Measurements from ENCODE around the gene PLPPR2.
"Not testable (repeated sequence)": the region's sequence is repeated elsewhere in the genome, so short reads cannot be mapped to it uniquely, and the experiment has no call there.

PLPPR2 gene

GRCh38 chr19:11373885-11374432, 18.7 kb downstream of the PLPPR2 start:
- no peak for DNase-seq

- DNase-seq = peak; percentile 96
Observed at GRCh38 chr19:11374433-11375142, 19.4 kb downstream of the PLPPR2 start, which contains the start of gene SWSAP1. Gene SWSAP1, plus strand, starts transcription at chr19:11374666. Its CDS starts 15 bp downstream, at chr19:11374681.

DNA sequence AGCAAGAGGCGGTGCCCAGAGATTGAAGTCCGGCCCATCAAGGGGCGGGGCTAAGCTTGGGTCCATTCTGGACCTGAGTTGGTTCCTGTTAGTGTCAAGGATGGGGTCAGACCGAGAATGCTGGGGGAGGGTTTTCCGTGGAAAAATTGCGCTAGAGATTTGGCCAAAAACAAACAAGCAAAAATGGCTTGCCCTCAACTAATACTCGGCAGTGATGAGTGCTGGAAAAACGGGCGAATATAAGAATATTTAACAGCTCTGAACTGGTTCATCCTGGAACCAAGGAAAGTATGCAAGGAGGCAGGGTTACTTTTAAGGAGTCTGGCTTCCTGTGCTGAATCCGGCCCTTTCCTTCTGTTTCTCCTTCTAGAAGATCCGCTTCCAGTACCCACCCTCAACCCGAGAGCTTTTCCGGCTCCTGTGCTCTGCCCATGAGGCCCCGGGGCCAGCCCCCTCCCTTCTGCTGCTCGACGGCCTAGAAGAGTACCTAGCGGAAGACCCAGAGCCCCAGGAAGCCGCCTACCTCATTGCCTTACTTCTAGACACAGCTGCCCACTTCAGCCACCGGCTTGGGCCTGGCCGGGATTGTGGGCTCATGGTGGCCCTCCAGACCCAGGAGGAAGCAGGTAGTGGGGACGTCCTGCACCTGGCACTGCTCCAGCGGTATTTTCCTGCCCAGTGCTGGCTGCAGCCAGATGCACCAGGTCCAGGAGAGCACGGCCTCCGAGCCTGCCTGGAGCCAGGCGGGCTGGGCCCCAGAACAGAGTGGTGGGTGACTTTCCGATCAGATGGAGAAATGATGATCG, 20.1 kb downstream of the PLPPR2 start:
- DNase-seq = peak; percentile 57 to 62

GRCh38 chr19:11377237-11377636, 22.0 kb downstream of the PLPPR2 start:
- DNase-seq = no peak

DNA sequence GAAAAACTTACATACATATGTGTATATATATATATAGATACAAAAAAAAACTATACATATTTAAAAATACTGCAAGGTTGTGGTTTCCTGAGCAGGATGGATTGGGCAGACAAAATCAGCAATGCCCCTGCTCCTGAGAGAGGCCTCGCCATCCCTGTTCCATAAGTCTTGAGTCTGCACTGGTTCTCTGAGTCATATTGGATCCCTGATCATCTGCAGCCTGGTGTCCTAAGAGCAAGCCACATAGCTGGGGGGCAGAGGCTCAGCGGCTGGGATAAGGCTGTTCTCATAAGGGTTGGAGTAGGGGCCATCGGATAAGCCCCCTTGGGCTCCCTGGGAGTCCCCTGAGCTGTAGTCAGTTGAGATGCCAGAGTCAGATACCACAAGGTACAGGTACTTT, 22.5 kb downstream of the PLPPR2 start:
- no peak for DNase-seq

DNA sequence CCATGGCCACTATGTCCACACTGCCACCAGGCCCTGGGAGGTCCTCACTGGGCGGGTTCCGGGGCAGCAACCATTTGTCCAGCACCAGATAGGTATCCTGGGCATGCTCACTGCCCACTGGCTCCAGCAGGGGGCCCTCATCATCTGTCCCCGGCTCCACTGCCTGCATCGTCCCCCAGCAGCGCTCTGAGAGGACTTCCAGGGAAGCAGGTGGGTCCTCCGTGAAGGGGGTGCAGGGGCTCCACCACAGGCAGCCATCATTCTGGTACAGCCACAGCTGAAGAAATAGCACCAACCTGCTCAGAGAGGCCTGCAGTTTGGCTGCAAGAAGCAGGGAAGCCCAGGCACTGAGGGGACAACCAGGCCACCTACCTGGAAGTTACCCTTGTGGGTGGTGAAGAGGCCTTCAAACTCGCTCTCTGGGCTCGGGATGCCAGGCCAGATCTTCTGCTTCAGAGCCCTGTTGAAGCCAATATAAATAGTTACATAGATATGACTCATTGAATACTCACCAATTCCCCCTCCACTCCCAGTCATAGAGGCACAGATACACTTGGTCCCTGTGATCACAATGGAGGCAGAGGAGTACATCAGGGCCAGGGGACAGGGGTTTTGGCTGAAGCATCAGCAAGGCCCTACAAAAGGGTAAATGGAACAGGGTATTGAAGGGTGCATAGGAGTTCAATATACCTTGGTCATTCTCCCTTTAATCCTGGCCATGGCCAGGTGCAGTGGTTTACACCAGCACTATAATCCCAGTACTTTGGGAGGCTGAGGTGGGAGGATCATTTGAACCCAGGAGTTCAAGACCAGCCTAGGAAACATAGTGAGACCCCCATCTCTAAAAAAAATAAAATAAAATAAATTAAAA, 23.3 kb downstream of the PLPPR2 start:
- no peak for DNase-seq

DNA sequence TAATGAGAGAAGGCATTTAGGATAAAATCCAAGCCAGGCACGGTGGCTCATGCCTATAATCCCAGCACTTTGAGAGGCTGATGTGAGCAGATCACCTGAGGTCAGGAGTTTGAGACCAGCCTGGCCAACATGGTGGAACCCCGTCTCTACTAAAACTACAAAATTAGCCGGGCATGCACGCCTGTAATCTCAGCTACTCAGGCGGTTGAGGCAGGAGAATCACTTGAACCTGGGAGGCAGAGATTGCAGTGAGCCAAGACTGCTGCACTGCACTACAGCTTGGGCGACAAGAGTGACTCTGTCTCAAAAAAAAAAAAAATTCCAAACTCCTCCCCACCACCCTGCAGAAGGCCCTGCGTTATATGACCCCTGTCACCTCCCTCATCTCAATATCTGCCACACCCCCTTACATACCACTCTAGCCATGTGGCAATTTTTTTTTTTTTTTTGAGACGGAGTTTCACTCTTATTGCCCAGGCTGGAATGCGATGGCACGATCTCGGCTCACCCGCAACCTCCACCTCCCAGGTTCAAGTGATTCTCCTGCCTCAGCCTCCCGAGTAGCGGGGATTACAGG, 24.1 kb downstream of the PLPPR2 start:
- DNase-seq = not testable (repeated sequence)

DNA sequence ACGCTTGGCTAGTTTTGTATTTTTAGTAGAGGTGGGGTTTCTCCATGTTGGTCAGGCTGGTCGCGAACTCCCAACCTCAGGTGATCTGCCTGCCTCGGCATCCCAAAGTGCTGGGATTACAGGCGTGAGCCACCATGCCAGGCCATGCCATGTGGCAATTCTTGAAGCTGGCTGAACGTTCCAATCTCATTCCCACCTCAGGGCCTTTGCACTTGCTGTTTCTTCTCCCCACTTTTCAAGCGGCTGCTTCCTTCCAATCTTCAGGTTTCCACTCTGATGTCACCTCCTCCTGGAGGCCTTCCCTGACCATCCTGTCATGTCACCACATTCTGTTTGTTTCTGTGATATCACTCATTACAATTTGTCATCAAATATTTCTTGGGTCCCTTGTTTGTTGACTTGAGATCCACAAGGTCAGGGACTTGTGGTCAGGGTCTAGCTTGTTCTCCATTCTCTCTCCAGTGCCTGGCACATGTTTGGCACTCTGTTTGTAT, 24.7 kb downstream of the PLPPR2 start:
- DNase-seq = no peak

- peak; percentile 96 for DNase-seq
Observed at GRCh38 chr19:11380653-11381537, 25.7 kb downstream of the PLPPR2 start.

GRCh38 chr19:11382898-11383705, 27.9 kb downstream of the PLPPR2 start:
- DNase-seq = peak in 1 of 2 experiments; percentile 16

DNA sequence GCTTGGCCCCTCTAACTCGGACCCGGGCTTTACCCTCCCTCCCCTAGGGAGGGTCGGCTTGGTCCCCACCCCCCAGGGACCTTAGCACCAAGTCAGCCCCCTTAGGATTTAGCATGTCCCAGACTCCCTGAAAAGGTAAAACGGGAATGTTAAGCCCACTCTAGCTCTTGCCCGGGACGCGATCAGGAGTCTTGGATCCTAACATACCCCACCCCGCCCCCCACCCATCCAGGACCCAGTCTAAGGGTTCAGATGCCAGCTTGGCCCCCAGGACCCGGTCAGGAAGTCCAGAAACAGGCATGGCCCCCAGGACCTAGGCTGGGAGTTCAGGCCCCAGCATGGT, 28.4 kb downstream of the PLPPR2 start:
- DNase-seq = no peak

- DNase-seq = no peak
Observed at GRCh38 chr19:11384778-11385129, 29.5 kb downstream of the PLPPR2 start.

- no peak for DNase-seq
Observed at GRCh38 chr19:11387162-11388034, 32.2 kb downstream of the PLPPR2 start.

DNA sequence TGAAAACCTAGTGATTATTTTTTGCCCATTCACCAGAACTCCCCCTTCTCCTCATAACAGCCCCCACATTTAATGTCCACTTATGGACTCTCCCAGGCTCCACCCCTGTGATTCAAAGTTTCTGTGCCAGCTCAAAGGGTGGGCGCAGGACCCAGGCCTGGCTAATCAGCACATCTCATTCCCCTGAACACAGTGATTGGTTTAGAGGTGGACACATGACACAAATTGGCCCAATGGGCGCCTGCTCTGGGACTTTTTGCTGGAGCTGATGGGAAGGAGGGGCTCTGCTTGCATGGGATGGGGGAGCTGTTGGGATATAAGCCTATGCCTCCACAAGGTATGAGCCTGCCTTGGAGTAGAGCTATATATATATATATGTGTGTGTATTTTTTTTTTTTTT, 35.1 kb downstream of the PLPPR2 start:
- DNase-seq = no peak

DNA sequence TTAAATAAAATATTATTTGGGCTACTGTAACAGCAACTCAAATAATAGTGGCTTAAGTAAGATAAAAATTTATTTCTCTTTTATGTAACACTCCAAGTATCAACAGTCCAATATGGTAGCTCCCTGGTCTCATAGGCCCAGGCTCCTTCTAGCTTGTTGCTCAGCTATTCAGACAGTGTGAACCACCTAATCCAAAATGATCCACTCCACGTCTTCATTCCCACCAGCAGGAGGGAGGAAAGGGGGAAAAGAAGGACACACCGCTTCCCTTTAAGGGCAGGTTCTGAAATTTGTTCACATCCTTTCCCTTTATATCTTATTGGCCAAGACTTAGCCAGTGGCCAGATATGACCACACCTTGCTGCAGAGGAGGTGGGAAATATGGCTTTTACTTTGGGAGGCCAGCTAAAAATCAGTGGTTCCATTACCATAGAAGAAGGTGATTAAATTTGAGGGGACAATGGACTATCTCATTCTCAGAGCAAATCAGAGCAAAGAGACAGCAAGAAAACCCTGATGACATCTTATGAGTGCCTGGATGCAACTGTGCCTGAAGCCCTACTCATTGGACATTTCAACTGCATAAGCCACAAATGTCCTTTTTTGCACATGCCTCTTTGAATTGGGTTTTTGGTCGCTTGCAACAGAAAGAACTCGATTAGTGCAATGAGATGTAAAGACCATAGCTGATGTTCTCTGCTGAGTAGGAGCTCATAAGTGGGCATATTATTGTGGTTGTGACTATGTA, 35.9 kb downstream of the PLPPR2 start:
- no peak for DNase-seq

DNA sequence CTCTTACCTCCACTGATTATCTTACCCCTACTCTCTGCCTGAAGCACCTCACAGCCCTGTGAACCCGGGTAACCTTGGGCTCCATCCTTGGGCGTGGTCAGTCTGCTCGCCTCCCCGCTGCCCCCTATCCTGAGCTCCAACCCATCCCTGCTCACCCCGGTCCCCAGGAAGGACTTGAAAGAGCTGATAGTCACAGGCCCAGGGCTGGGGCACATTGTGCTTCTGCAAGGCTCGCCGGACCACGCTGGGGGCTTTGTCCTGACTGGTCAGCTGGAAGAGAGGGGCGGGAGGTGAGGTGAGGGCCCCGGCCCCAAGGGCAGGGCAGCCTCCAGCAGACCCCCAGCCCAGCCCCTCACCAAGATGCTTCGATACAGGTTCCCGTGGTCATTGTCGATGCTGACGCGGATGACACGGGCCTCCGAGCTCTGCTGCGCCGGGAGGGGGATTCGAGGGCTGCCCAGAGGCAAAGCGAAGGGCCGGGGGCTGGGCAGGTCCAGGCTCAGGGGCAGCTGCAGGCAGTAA, 41.9 kb downstream of the PLPPR2 start:
- DNase-seq = no peak

DNA sequence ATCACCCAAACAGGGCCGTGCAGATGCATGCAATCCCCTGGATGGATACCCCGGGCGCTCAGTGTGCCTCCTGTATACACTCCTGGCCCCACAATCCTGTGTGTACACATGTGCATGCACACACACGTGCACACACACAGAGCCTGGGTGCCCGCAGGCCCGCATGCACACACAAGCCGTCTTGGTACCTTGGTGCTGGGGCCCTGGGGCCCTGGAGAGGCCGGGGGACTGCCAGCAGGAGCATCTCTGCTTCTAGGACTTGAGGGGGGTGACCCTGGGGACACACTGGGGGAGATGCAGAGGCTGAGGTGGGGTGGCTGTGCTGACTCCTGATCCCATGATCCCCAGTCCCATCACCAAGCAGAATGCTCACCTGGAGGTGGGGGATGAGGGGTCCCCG, 44.4 kb downstream of the PLPPR2 start:
- DNase-seq = no peak

DNA sequence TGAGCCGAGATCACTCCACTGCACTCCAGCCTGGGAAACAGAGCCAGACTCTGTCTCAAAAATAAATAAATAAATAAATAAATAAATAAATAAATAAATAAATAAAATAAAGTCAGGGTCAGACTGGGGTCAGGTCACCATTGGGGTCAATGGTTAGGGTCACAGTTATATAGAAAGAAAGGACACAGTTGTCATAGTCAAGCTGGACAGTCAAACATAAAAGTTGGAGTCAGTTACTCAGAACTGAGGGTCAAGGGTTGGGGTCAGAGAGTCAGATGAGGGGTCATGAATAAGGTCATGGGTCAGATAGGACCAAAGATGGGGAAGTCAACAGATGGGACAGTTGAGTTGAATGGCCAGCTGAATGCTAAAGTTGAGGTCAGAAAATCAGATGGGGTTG, 45.6 kb downstream of the PLPPR2 start:
- DNase-seq = no peak

All from activated CD4-positive, alpha-beta T cell treated with anti-CD3 and anti-CD28 coated beads, Interleukin-2, amount 50 U/mL, for 4 hours (primary cell).